Activated CD4-positive, alpha-beta T cell treated with anti-CD3 and anti-CD28 coated beads, Interleukin-2, Interleukin-6, amounts not matched to agents 100 ng/mL and 50 ng/mL, durations not matched to agents 16 hours and 8 hours (primary cell): Measurements from ENCODE around the gene PDCD2L.
A peak's percentile ranks its signal among the peaks of the same experiment; 100 is the strongest.
"Not testable (repeated sequence)": the region's sequence is repeated elsewhere in the genome, so short reads cannot be mapped to it uniquely, and the experiment has no call there.

Experiments
- DNase-seq: peaks from one replicate; pipeline ENCODE4 v3.0.0-alpha.2; 2020

Gene PDCD2L

DNA sequence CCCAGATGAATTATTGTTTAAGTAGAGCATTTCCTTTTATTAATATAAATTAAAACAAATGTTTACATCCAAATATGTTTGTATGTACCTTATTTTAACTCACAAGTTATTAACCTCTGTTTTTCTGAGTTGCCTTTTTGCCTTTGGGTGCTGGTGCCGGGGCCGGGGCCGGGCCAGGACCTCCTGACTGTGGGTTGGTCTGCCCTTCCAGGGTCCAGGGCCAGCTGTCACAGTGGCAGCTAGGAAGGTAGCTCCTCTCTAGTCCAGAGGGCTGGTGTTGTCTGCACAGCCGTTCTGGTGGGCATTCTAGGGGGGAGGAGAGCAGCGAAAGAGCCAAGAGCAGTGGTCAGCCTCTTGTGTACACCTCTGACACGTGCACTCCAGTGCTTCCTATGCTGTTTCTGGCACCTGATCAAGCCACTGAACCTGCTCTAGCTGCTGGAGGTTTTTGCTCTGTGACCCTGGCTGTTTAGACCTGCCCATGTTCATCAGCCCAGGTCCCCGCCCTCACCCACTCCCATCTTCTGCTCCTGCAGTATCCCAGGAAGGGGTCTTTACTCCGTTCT is 22.0 kb downstream of the PDCD2L start:
- no peak for DNase-seq

DNA sequence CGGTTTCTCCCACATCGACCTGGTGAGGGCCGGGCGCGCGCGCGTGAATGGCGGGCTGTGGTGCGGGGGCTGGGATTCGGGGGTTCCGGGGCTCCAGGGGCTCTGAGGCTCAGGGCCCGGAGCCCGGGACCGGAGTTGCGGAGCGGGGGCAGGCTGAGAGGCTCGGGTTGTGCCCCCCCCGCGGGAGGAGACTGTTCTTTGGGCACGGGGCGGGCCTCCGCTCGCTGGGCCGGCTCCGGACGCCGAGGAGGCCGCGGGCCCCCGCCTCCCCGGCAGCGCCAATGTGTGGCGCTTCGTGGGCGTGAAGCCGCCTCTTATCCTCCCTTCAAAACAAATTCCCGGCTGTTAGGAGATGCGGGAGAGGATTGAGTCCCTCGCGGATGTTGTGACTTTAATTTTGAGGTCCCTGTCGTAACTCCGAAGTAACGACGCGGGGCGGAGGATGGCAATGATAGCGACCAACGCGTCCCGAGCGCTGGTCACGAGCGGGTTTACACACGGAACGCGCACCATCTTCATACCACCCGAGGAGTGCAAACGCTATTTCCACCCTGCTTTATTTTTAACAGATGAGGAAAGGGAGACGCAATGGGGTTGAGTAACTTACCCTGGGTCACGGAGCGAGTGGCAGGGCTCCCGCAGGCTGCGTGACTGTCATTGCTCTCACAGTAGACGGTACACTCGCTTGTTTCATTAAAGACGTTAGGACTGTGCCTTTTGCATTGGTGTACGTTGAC is 24.5 kb downstream of the PDCD2L start:
- DNase-seq, result peak; percentile 47

DNA sequence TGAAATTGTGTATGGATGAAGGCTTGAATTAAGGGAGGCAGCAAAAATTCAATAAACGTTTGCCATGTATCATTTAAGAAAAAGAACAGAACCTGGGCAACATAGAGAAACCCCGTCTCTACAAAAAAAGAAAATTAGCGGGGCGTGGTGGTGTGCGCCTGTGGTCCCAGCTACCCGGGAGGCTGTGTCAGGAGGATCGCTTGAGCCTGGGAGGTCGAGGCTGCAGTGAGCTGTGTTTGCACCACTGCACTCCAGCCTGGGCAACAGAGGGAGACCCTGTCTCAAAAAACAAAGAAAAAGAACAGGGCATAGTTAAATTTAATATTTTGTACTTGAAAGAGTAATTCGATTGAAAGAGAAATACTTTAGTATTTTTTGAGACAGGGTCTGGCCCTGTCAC is 25.4 kb downstream of the PDCD2L start:
- no peak for DNase-seq

DNA sequence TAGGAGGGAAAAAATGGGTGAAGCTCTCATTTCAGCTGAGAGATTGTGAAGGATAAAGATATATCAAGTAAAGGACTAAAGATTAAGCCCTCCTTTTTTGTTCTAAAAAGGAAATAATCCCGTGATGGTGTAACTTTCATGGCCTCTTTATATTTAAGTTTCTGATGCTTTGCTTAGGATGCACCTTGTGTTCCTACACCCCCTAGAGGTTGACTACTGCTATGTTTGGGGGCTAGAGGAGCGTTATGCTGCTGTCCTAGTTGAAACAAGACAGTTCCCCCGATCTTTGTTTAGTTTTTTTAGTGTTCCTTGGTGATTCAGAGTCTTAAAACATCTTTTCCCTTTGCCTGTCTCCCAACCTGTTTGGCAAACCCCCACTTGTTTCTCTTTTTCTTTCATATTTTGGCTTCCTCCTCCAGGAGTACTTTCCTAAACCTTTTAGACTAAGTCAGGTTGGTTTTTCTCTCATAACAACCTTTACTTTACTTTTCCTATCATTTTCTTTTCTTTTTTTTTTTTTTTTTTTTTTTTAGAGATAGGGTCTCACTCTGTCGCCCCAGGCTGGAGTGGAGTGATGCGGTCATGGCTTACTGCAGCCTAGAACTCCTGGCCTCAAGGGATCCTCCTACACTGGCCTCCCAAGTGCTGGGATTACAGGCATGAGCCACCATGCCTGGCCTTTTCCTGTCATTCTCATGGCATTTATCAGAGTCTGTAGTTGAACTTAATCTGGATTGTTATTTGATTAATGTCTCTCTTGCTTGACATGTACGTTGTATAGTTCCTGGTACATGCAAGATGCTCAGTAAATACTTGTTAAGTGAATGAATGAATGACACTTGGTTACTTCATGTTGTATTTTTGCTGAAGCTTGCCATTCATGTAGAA is 26.8 kb downstream of the PDCD2L start:
- DNase-seq, result peak; percentile 78

GRCh38 chr19:34431681-34432402 is 27.6 kb downstream of the PDCD2L start:
- no peak for DNase-seq

GRCh38 chr19:34432797-34433196 is 28.6 kb downstream of the PDCD2L start:
- DNase-seq, result no peak

GRCh38 chr19:34436716-34437115 is 32.5 kb downstream of the PDCD2L start:
- no peak for DNase-seq

GRCh38 chr19:34448191-34448590 is 44.0 kb downstream of the PDCD2L start:
- no peak for DNase-seq

DNA sequence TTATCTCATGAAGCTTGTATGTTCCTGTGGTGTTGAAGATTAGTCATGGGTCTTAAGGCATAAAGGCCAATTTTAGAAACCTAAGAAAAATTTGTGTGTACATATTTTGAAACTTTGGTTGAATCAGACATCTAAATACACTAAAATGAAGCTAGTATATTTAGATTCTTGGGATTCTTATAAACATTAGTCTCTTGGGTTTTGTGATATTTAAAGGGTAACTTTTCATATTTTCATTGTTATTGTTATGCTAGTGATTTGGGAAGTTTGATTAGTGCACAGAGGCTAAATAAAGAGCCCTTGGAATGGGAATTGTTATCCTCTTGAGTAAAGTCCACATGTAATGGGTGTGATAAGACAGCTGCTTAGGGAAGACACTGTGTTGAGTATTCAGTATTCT is 48.5 kb downstream of the PDCD2L start:
- DNase-seq, result no peak

DNA sequence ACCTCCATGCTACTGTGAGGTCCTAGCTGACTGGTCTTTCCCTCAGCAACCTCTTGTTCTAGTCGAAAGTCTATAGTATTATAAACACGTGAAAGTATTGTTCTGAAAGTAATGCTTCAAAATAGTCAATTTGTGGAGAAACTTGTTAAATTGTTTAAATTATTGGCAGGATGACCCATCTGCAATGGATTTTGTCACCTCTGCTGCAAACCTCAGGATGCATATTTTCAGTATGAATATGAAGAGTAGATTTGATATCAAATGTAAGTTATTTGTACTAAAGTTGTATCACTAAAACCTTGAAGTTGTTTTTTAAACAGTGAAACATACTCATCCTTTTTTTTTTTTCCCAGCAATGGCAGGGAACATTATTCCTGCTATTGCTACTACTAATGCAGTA is 49.9 kb downstream of the PDCD2L start:
- DNase-seq, result no peak

- peak; percentile 16 for DNase-seq
Measured at GRCh38 chr19:34454685-34455084, 50.5 kb downstream of the PDCD2L start.

- not testable (repeated sequence) for DNase-seq
Measured at GRCh38 chr19:34455783-34456480, 51.7 kb downstream of the PDCD2L start.

GRCh38 chr19:34457446-34457845 is 53.2 kb downstream of the PDCD2L start:
- DNase-seq, result no peak

GRCh38 chr19:34458677-34459076 is 54.5 kb downstream of the PDCD2L start:
- no peak for DNase-seq

DNA sequence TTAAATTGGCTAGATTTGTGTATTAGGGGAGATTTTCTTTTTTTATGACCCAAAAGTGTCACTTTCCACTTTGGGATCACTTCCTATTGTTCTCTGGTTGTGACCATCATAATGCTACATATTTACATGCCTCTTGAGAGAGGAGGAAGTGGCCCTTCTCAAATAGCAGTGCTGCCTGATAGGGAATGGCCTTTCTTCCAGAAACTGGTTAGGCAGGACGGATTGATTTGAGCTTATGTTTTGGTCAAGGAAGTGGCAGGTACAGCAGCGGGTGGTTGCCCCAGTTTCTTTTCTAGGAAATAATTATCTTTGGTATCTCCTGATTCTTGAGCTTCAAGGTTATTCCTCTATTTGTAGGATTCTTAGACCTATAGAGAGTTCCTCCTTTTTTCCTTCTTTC is 55.4 kb downstream of the PDCD2L start:
- DNase-seq, result no peak

- no peak for DNase-seq
Measured at GRCh38 chr19:34461375-34462100, 57.3 kb downstream of the PDCD2L start.

- DNase-seq, result not testable (repeated sequence)
Measured at GRCh38 chr19:34464785-34465184, 60.6 kb downstream of the PDCD2L start.

DNA sequence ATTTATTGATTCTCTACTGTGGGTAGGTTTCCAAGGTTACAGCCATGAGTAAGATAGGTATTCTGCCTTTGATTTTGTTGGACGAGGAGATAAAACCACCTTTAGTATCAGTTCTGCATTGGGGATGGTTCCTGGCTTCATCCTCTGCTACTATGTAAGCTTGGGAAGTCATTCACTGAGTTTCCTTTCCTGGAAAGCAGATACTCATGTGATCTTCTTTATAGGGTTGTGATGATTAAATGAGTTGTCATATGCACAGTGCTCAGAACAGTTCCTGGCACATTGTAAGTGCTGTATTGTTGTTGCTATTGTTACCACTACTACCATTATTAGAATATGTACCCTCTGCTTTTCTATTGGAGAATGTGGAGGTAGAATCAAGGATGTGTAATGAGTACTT is 64.2 kb downstream of the PDCD2L start:
- no peak for DNase-seq

DNA sequence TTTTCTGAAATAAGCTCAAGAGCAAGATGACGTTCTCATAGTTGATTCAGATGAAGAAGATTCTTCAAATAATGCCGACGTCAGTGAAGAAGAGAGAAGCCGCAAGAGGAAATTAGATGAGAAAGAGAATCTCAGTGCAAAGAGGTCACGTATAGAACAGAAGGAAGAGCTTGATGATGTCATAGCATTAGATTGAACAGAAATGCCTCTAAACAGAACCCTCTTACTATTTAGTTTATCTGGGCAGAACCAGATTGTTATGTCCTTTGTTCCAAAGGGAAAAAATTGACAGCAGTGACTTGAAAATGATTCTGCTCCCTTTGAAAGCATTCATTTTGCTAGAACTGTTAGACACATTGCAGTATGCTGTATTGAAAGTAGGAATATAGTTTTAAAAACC is 64.8 kb downstream of the PDCD2L start:
- DNase-seq, result not testable (repeated sequence)

DNA sequence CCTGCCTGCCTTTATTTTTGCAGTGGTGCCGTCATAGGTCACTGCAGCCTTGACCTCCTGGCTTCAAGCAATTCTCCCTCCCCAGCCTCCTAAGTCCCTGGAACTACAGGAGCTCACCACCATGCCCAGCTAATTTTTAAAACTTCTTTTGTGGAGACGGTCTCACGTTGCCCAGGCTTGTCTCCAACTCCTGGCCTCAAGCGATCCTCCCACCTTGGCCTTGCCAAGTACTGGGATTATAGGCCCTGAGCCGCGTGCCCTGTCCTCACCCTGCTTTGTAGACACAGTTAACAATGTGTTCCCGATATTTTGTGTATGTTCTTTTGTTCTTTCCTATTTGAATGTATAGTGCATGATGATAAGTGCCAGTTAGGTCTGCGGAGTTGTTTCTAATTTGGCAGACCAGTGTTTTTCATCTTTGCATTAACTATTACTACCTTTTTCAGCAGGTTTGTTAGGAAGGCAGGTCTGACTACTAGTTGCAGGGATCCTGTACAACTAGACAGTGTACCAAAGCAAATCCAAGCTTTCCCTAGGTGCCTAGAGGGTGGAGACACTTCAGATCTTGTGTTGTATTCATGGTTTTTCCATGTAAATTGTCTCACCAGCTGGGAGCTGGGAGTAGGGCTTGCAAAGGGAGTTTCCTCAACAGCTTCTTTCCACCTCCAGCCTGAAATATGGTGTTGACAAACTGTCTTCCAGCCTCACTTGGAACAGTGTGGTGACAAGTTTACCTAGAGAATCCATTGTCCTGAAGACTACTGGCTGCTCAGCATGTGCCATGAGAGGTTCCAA is 67.9 kb downstream of the PDCD2L start:
- no peak for DNase-seq
